Suppressor macrophage (primary cell): ENCODE measurements around the gene ETV5.
A peak's percentile ranks its signal among the peaks of the same experiment; 100 is the strongest.

Experiments used
- DNase-seq, 4 experiments: peaks; one replicate each; pipeline ENCODE4 v3.0.0-alpha.2; 2020 to 2022
- total RNA-seq, 17 experiments: gene quantifications; one replicate each; lab custom pipeline; 2026; ENCODE audit warnings: mixed read lengths in 6 of 17, inconsistent platforms in 3 of 17; lab: John Stamatoyannopoulos, UW

Gene ETV5
- total RNA-seq = 38.0 to 140 (median 85.9) reads per million in 17 experiments

DNA sequence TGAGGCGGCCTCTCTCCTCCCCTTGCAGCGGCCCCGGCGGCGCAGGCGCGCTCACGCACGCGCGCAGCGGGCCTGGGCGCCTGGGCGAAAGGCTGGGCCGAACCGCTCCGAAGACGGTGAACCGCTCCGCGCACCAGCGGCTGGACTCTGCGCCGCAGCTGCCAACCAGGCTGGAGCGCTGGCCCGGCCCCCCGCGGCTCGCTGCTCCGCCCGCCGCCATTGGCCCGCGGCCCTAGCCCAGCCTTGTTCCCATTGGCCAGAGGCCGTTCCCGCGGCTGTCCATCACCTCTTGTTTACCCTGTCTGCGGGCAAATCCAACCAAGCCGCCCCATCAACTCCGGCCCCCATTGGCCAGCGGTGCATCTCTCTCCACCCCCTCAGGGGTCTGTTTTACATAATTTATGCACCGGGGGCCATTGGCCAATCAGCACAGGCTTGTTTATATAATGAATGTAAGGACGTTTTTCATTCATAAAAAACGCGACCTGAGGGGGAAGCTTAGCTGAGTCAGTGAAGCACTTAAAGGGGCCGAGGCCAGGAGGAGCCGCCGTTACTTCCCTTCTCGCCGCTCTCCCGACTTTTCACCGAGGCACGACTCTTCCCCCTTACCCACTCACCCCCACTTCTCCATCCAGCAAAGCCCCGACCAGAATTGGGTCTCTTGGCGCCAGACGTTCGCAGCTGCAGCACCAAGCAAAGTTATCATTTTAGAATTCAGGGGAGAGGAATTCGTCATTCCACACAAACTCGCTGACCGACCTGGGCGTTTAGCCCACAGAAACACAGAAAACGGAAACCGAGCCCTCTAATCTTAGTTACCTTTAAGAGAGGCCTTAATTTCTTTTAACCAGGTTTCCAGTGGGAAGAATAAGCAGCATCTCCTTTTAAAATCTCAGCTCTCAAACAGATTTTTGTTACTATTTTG is at the start of gene ETV5:
Gene ETV5, minus strand, starts transcription at position 149 of the 925 bp plus-strand sequence. CDS start 3,221 bp downstream, outside the sequence.
- peak; percentile 98 to 100 (median 99) for DNase-seq

DNA sequence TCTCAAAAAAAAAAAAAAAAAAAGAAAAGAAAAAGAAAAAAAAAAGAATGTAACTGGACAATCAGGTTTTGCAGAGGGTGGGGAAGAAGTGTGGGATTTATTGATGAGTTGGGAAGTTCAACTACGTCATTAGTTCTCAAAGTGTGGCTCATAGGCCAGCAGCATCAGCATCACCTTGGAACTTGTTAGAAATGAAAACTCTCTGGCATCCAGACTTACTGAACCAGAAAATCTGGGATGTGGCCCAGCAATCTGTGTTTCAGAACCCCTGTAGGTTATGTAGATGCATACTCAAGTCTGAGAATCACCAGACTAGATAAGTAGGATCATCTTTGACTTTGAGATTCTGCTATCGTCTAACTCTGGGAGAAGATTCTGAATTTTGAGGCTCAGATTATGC is 45.8 kb upstream of the ETV5 start:
- no peak for DNase-seq

- peak; percentile 75 to 97 (median 87) for DNase-seq
Observed at GRCh38 chr3:186152889-186153292, 44.0 kb upstream of the ETV5 start.

DNA sequence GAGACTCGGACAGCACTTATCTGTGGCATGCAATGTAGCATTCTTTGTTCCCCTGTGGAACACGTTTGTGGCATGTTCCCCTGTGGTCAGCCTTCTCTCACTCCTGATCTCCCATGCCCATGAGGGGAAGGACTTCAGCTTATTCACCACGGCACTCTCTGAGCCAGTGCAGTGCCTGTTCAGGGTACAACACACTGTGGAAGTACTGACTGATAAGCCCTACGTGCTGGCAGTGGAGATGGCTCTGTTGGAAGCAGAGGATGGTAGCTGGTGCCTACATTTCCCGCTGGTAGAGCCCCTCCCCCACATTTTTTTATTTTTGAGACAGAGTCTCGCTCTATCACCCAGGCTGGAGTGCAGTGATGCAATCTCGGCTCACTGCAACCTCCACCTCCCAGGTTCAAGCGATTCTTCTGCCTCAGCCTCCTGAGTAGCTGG is 43.5 kb upstream of the ETV5 start:
- DNase-seq = peak in 3 of 4 experiments; percentile 24 to 39 (median 32)

DNA sequence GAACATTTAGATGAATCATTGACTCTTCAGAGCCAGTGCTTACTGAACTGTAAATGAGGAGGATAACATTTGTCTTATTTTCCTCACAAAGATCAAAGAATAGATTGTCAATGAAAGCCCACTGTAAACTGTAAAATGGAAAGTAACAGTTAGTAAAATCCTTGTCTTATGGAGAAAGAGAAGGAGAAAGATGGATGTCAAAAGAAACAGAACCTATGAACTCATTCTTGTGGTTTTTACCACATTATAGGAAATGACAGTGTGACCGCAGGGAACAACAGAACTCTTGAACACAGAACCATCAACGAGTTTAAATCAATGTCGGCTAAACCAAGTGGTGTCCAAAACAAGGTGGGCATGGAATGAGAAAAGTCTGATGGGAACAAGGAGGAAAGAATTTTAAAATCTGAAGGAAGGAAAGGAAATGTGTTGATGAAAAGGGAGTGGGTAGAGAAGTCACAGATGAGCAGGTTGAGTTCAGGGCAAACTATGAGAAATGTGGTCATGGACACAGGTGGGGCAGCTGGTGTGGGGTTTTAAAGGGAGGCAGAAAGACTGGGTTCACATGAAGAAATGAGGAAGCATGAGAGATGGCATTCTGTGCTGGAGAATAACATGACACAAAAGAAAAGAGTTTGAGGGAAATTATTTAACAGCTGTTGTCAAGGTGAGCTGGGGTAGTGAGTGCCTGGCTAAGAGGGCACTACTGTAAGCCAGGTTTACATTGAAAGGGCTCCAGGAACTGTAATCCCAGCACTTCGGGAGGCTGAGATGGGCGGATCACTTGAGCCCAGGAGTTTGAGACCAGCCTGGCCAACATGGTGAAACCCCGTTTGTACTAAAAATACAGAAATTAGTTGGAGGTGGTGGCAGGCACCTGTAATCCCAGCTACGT is 42.4 kb upstream of the ETV5 start:
- peak in 3 of 4 experiments; percentile 30 to 61 (median 53) for DNase-seq

GRCh38 chr3:186150041-186150830 is 41.3 kb upstream of the ETV5 start:
- peak in 3 of 4 experiments; percentile 12 to 44 (median 40) for DNase-seq

DNA sequence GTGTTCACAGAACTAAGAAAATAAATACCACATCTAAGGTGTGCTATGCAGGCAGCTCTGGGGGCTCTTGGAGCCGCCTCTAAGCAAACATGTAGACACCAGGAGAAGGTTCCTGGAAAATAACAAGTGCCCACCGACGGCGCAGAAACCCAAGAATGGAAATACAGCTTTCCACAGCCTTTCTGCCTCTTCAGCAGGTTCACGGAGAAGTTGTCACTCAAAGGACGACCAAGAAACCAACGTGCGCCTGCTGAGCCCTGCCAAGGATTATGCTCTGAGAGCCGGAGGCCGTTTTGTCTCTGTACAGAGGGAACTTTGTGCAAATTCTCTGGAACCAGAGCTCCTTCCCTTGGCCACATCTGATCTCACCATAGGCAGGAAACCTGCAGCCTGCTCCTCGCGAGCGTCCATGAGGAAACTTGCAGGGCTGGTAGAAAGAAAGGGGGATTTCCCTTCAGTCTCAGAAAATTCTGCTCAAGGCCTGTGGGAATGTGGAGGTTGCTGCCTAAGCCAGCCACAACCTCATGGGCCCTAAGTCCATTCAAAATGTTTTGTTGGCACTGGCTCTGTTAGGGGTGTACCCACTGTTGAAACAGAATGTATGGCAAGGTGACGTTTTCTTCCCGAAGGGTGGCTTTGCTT is 40.6 kb upstream of the ETV5 start:
- DNase-seq = peak in 2 of 4 experiments; percentile 37 to 50

- no peak for DNase-seq
Observed at GRCh38 chr3:186144257-186144656, 35.4 kb upstream of the ETV5 start.

DNA sequence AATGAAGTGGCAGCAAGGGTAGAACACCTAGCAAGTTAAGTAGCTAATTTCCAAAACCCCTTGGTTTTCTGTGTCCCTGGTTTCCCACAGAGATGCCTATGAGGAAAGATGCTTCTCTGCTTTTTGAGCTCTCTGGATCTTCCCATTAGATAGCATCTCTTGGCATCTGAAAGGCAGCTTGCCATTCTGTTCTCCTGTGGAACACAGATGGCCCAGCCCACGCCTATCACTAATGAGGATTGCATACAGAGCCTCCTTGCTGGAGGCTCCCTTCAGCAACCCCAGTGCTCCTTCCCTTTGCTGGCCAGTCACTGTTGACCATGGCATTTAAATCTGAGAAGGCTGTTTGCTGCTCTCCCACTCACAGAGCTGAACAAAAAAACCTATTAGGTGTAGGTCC is 34.4 kb upstream of the ETV5 start:
- no peak for DNase-seq

GRCh38 chr3:186142393-186142932 is 33.6 kb upstream of the ETV5 start:
- DNase-seq = no peak

GRCh38 chr3:186141790-186142189 is 32.9 kb upstream of the ETV5 start:
- no peak for DNase-seq

GRCh38 chr3:186138272-186138981 is 29.5 kb upstream of the ETV5 start:
- peak in 2 of 4 experiments; percentile 17 to 40 for DNase-seq

DNA sequence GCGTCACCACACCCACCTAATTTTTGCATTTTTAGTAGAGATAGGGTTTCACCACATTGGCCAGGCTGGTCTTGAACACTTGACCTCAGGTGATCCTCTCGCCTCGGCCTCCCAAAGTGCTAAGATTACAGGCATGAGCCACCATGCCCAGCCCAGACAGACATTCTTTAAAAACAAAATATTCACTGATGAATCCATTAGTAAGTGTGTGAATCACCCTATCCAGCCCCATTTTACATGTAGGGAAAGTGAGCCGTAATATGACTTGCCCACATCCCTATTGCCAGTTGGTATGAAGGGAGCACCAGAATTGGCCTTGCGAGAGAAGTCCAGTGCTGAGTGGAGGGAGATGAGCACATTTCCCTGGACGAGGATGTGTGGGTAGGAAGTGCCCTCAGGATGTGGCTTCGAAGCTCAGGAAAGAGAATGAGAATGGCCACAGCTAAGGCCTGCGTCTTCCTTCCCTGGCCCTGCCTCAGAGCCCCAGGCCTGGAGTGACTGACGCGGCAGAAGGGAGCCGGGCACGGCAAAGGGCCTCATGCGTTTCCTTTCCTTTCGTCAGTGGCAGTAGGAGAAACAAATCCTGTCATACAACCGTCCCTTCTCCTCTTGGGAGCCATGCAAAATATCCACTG is 28.3 kb upstream of the ETV5 start:
- no peak for DNase-seq

GRCh38 chr3:186133980-186134379 is 25.1 kb upstream of the ETV5 start:
- no peak for DNase-seq

- DNase-seq = no peak
Observed at GRCh38 chr3:186132487-186132886, 23.6 kb upstream of the ETV5 start.

- no peak for DNase-seq
Observed at GRCh38 chr3:186129206-186129605, 20.3 kb upstream of the ETV5 start.

GRCh38 chr3:186128158-186128557 is 19.3 kb upstream of the ETV5 start:
- no peak for DNase-seq

GRCh38 chr3:186127463-186127862 is 18.6 kb upstream of the ETV5 start:
- DNase-seq = no peak

DNA sequence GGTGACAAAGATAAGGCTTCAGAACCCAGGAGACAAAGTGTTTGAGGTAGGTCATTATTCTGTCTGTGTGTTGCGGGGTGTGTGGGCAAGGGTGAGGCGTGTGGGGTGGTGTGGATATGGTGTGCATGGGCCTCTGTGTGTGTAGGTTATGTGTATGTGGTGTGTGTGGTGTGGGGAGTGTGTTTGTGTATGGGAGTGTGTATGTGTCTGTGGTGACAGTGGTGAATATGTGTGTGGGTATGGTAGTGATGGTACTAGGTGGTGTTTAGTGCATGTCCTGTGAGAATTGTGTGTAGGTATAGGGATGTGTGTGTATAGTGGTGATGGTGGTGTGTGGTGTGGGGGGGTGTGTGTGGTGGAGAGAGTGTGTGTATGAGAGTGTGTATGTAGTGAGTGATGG is 16.2 kb upstream of the ETV5 start:
- DNase-seq = no peak

- no peak for DNase-seq
Observed at GRCh38 chr3:186124592-186124991, 15.7 kb upstream of the ETV5 start.
